ENCODE measurements around the gene PTPN2.

DNA sequence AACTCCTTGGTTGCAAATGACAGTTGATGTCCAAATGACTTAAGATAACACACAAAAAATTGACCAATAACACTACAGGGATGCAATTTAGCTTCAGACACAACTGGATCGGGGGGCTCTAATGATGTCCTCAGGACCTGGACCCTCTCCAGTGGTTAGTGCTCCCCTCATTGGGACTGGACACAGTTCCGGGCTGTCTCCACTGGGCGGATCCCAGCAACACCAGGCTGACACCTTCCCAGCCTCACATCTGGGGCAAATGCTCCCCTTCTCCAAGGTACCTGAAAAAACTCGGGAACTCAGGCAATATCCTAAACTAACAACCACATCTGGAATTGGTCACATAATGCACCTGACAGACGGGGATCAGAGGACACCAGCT lies 132.5 kb downstream of the PTPN2 start:
- TF ChIP-seq, protein P1, sequence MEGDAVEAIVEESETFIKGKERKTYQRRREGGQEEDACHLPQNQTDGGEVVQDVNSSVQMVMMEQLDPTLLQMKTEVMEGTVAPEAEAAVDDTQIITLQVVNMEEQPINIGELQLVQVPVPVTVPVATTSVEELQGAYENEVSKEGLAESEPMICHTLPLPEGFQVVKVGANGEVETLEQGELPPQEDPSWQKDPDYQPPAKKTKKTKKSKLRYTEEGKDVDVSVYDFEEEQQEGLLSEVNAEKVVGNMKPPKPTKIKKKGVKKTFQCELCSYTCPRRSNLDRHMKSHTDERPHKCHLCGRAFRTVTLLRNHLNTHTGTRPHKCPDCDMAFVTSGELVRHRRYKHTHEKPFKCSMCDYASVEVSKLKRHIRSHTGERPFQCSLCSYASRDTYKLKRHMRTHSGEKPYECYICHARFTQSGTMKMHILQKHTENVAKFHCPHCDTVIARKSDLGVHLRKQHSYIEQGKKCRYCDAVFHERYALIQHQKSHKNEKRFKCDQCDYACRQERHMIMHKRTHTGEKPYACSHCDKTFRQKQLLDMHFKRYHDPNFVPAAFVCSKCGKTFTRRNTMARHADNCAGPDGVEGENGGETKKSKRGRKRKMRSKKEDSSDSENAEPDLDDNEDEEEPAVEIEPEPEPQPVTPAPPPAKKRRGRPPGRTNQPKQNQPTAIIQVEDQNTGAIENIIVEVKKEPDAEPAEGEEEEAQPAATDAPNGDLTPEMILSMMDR (IDR thresholded peaks at IDR 0.05 in 4 of 5, conservative IDR thresholded peaks at IDR 0.05 in 1 of 5): no peak
- TF ChIP-seq POLR2A (IDR thresholded peaks at IDR 0.05): no peak
